ENCODE data around the gene PDZK1.
"Not testable (repeated sequence)": the region's sequence is repeated elsewhere in the genome, so short reads cannot be mapped to it uniquely, and the experiment has no call there.

PDZK1 gene

GRCh38 chr1:145710291-145711027, 3.3 kb upstream of the PDZK1 start:
- no peak for DNase-seq (ENCODE audit: low read depth)

DNA sequence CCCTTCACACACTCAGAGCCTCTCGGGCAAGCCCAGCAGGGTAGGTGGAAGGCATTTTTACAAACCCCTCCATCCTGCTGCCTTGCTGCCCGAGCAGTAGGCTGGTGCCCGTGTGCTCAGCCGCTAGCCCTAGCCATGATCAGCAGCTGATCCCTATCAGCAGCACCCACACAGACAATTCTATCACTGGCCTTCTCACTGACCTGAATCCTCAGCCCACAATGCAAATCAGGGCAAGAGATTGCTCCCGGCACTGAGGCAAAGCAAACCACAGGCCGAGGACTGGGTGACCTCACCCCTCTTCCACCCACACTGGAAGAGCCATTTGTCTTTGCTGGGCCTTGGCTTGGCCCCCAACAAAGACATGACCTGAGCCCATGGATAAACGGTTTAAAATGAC, 895 bp upstream of the PDZK1 start:
- no peak for DNase-seq (ENCODE audit: low read depth)

GRCh38 chr1:145706086-145706664, 993 bp downstream of the PDZK1 start:
- DNase-seq (ENCODE audit: low read depth): peak; percentile 90

DNA sequence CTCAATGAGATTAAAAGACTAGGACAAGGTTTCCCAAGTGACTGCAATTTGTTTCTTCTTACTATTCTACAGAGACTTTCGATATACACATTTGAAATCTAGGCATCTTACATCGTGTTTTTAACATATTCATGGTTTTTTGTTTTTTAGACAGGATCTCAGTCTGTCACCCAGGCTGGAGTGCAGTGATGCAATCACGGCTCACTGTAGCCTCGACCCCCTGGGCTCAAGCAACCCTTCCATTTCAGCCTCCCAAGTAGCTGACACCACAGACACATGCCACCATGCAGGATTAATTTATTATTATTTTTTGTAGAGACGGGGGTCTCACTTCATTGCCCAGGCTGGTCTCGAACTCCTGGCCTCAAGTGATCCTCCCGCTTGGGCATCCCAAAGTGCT, 1.5 kb downstream of the PDZK1 start:
- DNase-seq (ENCODE audit: low read depth): no peak

- no peak for DNase-seq (ENCODE audit: low read depth)
Observed at GRCh38 chr1:145702826-145703225, 4.3 kb downstream of the PDZK1 start.

- no peak for DNase-seq (ENCODE audit: low read depth)
Observed at GRCh38 chr1:145702052-145702451, 5.1 kb downstream of the PDZK1 start.

DNA sequence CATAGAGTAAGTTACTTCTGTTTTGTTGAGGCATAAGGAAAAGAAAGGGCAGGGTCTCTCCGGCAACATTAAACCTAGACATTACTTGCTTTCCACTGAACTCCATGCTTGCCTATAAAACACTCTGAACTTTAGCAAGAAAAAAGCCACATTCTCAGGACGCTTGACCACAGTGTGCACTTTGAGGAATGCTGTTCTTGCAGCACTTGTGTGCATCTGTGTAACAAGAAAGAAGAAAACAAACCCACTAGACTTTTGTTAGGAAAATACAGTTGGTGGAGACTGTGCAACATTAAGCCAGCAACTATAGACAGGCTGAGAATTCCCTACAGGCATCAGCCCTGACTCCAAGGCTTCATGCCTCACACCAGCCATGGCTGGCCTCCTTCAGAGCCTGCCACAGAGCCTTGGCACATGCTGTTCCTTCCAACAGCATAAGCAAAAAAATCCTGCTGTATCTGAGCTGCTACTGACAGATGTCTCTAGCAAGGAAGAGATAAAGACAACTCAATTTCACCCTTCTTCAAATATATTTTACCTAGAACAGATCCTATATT, 5.8 kb downstream of the PDZK1 start:
- peak; percentile 54 for DNase-seq (ENCODE audit: low read depth)

DNA sequence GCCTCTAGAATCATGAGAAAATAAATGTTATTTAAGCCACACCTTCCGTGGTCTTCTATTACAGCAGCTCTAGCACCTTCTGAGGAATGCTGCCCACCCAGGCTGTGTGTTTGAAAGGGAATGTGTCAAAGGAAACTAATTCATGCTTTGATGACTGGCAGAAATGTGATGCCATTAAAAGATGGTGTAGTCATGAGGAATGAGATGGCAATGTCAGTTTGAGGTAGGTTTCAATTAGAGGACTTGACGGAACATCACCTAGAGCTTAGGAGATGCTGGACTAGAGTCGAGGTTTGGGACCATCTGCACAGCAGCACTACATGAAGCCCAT, 10.6 kb downstream of the PDZK1 start:
- DNase-seq (ENCODE audit: low read depth): no peak

DNA sequence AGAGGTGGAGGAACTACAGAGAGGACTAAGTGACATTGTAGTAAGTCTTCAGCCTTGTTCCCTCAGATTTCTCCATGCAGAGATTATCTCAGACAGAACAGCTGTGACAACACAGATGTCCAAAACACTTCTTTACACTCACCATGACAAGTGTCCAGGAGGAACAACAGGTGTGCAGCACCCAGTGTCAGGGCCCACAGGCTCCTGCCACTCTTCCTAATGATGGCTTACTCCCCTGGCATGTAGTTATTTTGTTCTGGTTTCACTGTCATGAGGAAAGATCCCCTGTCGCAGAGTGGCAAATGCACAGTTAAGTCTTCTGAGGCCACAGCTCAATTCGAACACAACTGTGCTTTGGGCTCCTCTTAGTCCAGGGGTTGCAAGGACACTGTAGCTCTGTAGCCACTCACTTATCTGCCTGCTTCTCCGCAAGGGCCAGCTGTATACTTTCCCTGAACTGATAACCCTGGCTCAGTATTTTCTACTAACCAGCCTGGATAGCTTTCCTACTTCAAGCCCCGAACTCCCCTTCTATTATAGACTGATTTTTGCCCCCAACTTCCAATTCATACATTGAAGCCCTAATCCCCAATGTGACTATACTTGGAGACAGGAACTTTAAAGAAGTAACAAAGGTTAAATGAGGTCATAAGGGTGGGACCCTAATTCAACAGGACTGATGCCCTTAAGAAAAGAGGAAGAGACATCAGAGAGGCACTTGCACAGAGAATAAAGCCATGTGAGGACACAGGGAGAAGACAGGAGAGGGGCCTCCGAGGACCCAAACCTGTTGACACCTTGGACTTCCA, 11.1 kb downstream of the PDZK1 start:
- no peak for DNase-seq (ENCODE audit: low read depth)

GRCh38 chr1:145692785-145693443, 14.3 kb downstream of the PDZK1 start:
- no peak for DNase-seq (ENCODE audit: low read depth)

DNA sequence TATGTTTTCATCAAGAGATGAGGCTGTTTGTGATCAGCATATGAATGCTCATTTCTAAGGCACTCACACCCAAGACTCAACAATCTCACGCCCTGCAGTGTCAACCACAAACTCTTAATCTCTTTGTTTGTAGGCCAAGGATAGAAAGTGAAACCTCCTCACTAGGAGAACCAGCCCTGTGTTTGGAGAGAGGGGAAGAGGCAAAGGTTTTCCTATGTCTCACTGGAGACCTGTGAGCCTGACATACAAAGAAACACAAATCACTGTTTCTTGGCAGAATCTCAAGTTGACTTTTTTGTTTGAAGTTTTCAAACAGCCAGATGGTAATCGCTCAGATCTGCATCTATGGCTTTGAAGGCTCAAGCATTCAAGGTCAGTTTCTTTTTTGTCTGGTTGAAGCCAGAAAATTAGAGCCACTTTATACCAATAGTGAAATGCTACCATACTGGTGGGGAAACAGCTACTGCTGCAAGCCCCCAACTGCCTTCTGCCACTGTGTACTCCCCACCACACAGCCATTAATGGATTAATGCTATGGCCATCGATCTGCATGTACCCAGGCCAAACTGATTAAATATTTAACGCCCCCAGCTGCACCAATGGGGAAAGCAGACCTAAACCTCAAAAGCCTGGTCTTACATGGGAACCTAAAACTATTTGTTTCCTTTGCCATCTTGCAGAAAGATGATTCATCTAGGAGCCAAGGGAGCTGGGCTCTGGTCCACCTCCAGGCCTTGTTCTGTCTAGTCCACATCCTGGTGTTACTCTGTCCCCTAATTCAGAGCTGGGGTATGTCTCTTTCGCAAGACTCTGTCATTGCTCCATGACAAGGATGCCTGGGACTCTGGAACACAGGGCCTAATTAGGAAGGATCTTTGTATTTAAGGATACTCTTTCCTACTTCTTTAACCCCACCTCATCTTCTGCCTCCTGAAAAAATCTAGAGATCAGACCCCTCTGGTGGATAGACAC, 16.3 kb downstream of the PDZK1 start:
- DNase-seq (ENCODE audit: low read depth): peak; percentile 90

- DNase-seq (ENCODE audit: low read depth): no peak
Observed at GRCh38 chr1:145689922-145690321, 17.2 kb downstream of the PDZK1 start.

GRCh38 chr1:145688924-145689323, 18.2 kb downstream of the PDZK1 start:
- no peak for DNase-seq (ENCODE audit: low read depth)

- DNase-seq (ENCODE audit: low read depth): no peak
Observed at GRCh38 chr1:145688328-145688727, 18.8 kb downstream of the PDZK1 start.

GRCh38 chr1:145686078-145686477, 21.1 kb downstream of the PDZK1 start:
- DNase-seq (ENCODE audit: low read depth): not testable (repeated sequence)

- DNase-seq (ENCODE audit: low read depth): not testable (repeated sequence)
Observed at GRCh38 chr1:145684858-145685257, 22.3 kb downstream of the PDZK1 start.

GRCh38 chr1:145673217-145673616, 34.0 kb downstream of the PDZK1 start:
- not testable (repeated sequence) for DNase-seq (ENCODE audit: low read depth)

DNA sequence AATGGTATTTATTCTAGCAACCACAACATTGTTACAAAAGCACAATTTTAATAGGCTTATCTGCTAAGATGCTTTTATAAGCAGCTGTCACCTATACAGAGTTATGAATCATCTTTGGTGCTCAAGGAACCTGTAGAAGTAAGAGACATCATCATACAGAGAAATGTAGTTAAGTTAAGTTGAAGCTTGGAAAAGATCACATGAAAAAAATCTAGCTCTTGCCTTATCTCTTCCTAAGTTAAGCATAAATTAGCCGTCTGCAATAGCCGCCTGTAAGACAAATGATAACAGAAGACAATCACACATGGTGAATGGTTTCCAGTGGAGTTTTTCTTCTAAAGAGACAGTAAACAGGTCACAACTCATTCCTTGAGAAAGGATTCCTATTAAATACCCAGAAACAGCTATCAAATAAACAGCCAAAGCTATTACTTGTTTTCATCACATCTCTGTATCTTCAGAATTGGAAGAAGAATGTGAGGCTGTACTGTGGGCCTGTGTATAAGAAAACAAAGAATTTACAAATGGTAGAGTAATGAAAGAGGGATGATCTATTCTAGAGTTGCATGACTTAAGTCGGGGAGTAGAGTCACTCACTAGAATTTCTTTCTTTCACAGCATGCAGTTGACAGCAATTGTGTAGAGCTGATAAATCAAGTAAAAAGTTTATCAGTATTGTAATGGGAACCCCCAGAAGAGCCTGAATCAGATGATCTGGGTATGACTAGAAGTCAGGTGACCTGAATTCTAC, 36.0 kb downstream of the PDZK1 start:
- DNase-seq (ENCODE audit: low read depth): not testable (repeated sequence)

DNA sequence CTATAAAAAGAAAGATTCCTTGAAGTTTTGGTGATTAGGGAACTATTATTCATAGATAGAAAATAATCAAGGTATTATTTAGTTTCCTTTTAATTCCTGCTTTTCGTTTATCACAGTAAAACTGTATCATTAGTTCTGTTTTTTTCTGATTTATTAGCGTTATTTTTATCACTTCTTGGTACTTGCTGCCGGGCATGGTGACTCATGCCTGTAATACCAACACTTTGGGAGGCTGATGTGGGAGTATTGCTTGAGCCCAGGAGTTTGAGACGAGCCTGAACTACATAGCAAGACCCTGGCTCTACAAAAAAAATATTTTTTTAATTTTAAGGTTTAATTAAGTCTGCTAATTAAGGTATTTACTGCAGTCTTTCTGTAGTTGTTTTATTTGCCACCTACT, 42.2 kb downstream of the PDZK1 start:
- DNase-seq (ENCODE audit: low read depth): peak; percentile 48

GRCh38 chr1:145662502-145662901, 44.7 kb downstream of the PDZK1 start:
- not testable (repeated sequence) for DNase-seq (ENCODE audit: low read depth)

Measured in EH (cell line).